NT2/D1 (cell line): ENCODE results near the gene TMEM259.

Experiments used
- YY1 ChIP-seq: IDR thresholded peaks from 2 replicates; pipeline ENCODE4 v1.6.1; 2011; ENCODE audit not compliant: insufficient read length, insufficient read depth
- ZNF274 ChIP-seq: IDR thresholded peaks from 2 replicates; pipeline ENCODE4 v1.6.1; 2011; ENCODE audit warnings: mild to moderate bottlenecking, low read depth, low read length

DNA sequence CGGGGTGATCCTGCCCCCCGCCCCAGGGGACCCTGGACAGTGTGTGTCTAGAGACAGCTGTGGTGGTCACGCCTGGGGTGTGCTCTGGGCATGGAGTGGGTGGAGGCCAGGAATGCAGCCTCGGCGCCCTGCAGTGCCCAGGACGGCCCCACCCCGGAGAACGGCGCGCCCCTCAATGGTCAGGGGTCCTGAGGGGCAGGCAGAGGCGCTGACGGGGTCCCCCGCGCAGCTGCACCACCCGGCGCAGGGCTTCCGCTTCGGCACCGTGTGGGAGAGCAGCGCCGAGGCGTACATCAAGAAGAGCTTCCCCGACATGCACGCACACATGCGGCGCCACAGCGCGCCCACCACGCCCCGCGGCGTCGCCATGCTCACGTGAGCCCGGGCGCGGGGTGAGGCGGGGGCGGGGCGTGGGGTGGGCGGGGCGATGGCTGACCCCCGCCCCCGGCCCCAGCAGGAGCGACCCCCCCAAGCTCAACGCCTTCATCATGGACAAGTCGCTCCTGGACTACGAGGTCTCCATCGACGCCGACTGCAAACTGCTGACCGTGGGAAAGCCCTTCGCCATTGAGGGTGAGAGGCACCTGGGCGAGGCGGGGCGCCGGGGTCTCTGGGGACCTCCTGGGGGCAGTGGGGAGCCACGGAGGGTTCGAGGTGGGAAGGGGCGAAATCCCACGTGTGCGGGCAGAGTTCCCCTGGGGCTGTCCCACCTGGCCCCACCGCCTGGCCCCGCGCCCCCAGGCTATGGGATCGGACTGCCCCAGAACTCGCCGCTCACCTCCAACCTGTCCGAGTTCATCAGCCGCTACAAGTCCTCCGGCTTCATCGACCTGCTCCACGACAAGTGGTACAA, 13.3 kb downstream of the TMEM259 start:
- TF ChIP-seq ZNF274 (no peak), YY1 (no peak)
